Activated gamma-delta T cell treated with Interleukin-2 at 50 U/mL for 16 hours (primary cell): Measurements from ENCODE around the gene GOLGA3.
"Not testable (repeated sequence)": the region's sequence is repeated elsewhere in the genome, so short reads cannot be mapped to it uniquely, and the experiment has no call there.

Experiments used
- DNase-seq: peaks from one replicate; pipeline ENCODE4 v3.0.0-alpha.2; 2020

The GOLGA3 gene

GRCh38 chr12:132776816-132777568 lies 51.7 kb downstream of the GOLGA3 start:
- DNase-seq, result no peak

DNA sequence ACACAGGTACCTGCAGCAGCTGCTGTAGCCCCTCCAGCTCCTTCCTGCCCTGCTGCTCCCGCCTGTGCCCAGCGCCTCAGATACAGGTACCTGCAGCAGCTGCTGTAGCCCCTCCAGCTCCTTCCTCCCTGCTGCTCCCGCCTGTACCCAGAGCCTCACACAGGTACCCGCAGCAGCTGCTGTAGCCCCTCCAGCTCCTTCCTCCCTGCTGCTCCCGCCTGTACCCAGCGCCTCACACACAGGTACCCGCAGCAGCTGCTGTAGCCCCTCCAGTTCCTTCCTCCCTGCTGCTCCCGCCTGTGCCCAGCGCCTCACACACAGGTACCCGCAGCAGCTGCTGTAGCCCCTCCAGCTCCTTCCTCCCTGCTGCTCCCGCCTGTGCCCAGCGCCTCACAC lies 52.4 kb downstream of the GOLGA3 start:
- DNase-seq, result not testable (repeated sequence)

- no peak for DNase-seq
Measured at GRCh38 chr12:132775502-132776229, 53.0 kb downstream of the GOLGA3 start.

GRCh38 chr12:132774646-132775275 lies 53.9 kb downstream of the GOLGA3 start:
- DNase-seq, result no peak

DNA sequence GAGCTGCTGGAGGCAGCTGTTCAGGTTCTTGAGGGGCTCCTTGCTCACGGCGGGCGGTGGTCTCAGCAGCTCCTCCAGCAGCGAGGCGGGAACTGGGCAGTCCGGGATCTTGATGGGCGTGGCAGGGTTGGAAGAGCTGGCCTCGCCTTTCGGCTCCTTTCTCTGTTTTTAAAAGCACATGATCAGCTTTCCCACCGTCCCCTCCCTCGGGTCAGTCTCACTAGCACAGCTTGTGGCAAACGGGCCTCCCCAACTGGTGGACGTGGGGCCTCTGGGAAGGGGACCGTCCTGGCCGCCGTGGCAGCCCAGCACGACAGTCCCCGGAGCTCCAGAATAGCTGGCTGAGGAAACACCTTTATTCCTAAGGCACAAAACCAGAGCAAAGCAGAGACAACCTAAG lies 54.5 kb downstream of the GOLGA3 start:
- no peak for DNase-seq

DNA sequence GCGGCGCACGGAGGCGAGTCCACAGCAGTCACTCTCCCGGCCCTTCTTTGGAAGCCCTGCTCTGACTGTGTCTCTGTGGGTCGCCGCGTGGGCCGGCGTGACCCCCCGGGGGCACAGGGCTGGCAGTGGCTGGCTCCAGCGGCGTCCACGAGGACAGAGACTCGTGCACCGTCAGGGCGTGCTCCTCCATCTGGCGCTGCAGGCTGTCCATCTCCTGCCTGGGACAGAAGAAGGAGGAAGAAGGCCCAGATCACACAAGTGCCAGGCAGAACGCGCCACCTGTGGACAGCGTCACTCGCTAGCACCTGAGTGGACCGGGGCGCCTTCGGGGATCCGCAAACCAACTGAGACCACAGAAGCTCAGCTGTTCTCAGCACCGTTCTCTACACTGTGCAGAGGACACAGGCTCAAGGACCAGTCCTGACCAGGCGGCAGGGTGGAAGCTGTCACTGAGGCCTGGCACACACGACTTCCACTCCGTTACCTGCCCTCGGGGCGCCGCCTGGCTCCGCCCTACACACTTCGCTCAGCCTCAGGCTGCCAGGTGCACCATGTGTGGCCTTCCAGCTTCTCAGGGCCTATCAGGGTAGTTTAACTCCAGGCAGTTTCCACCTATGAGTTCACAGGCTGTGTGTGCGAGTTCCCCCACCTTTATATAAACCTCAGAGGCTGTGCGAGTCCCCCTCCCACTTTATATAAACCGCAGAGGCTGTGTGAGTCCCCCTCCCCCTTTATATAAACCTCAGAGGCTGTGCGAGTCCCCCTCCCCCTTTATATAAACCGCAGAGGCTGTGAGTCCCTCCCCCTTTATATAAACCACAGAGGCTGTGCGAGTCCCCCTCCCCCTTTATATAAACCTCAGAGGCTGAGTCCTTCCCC lies 55.4 kb downstream of the GOLGA3 start:
- DNase-seq, result no peak

GRCh38 chr12:132772606-132773005 lies 56.1 kb downstream of the GOLGA3 start:
- no peak for DNase-seq

DNA sequence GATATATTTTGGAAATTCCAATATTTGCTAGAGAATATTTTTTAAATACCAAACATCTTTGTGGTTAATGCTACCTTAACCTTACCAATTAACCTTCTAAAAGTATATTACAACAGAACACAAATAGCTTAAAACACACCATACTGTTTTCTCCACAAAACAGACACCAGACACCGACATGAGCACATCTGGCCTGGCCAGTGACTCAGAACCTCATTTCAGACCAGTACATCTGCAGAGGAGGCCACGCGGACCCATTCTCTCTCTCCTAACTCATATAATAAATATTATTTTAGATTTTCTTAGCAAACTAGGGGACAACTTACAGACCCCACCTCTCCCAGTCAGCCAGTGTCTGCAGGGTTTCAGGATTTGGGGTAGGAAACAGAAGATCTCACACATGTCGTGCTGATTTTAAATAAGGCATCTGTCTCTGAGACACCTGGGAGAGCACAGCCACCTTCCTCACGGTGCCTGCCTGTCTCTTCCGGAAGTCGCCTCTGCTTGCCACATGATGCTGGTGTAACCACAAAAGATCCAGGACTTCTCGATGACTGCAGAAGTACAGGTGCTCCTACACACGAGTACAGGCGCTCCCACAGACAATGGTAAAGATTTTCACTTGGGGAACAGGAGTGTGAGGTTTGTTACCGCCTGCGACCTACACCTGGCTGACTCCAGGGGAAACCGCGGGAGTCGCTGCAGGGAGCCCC lies 57.4 kb downstream of the GOLGA3 start:
- DNase-seq, result peak; percentile 31

DNA sequence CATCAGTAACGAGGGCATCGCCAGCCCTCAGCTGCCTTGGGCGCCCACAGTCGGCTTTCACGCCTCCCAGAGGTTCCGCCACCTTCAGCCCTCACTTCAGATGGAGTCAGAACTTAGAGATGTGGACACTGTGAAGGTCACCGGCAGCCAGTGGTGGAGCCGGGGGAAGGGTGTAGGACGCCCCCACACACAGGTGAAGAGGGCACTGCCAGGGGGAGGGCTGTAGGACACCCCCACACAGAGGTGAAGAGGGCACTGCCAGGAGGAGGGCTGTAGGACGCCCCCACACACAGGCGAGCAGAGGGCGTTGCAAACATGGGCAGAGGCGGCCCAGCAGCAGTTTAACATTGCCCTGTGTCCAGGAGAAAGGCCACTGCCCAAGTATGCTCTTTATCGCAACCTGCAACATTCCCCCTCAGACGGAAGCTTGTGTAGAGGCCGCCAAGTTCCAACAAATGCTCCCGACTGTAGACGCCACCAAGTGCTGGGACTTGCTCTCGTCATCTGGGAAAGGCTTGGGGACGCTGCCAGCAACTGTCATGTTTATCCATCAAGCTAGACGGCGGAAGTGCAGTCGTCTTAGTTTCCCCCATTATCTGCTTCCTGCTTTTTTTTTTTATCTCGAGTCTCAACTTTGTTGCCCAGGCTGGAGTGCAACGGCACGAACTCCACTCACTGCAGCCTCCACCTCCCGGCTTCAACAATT lies 62.1 kb downstream of the GOLGA3 start:
- DNase-seq, result no peak

DNA sequence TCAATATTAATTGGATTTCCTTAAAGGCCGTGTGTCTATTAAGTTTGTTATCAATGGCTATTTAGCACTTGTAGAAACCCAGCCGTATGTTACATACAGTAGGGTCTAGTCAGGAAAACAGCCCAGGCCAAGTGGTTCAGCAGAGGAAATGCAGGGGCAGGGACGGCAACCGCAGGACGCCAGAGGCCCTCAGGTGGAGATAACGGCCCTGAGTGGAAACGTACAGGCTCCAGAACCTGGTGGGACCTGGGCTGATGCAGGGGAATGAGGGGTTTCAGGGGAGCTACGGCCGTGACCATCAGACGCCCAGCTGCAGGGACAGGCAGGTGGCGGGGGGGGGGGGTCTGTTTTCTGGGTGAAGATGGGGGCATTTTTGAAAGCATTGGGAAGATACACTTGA lies 63.3 kb downstream of the GOLGA3 start:
- DNase-seq, result no peak

GRCh38 chr12:132764231-132764630 lies 64.4 kb downstream of the GOLGA3 start:
- no peak for DNase-seq

DNA sequence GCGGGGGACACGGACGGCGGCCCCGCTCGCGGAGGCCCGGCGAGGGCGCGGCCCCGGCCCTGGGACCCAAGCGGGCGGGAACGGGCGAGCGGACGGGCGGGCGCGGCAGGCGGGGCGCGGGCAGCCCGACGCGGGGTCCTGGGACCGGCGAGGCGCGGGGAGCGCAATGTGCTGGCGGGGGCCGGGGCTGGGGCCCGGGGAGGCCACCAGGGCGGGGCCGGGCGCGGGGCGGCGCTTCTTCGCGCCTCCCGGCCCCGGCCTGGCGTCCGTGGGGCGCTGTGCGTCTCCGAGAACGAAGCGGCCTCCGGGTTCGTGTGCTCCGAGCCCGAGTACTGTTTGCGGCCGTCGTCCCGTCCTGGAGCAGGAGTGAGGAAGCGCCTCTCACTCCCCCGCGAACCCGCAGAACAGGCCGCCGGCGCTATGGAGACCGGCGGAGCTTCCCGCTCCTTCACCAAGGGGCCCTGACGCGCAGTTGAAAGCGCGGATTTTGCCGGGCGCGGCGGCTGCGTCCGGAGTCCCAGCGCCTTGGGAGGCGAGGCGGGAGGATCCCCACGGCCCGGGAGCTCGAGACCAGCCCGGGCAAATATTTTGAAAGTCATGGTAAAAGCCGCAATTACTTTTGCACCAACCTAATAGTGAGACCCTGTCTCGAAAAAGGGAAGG lies 66.6 kb downstream of the GOLGA3 start:
- peak; percentile 84 for DNase-seq

DNA sequence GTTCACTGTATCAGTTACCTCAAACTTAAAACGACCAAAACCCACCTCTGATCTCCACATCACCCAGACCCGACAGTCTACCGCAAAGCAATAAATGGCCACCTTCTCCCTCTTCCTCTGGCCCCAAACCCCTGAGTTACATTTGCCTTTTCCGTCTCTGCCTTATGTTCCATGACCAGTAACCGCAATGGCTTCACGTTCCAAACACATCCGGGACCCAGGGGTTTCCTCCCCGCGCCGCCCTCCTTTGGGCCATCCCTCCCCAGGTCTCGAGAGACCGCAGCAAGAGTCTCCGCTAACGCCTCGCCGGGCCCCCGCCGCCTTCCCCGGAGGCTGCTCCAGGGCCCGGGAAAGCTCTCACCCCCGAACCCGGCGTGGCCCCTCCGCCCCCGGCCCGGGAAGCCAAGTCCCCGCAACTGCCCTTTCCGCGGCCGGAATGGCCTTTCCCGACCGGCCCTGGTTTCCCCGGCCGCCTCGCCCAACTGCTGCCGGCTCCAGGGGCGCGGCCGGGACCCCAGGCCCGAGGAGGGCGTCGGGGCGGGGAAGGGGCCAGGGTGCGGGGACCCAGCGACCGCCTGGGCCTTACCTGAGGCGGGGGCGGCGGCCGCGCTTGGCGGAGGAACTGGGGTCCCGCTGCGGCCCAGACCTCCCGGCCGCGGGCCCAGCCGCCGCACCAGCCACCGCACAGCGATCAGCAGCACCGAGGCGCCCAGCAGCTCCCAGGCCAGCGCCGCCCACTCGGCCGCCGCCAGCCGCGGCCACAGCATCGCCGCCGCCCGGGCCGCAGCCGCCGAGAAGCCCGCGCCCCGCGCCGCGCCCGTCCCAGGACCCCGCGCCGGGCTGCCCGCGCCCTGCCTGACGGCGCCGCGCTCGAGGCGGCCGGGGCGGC lies 67.4 kb downstream of the GOLGA3 start, which contains the start of gene ANKLE2:
Gene ANKLE2 (minus strand): TSS at position 801 of the 889 bp plus-strand sequence. CDS start 34 bp downstream, at position 767.
- DNase-seq, result peak; percentile 58

DNA sequence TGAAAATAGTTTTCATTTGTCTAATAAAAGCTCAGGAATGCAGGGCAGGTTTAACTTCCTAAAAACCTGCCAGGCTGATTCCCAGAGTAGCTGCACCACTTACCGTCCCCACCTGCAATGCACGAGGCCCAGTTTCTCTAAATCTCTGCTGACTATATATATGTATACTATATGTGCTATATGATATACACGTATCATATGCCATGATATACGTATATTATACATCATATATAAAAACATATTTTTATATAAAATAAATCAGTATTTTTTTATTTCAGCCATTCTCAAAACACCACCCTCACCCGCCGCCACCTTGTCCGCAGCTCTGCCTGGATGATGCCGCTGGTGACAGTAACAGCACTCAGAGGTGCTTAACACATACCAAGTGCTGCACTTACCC lies 69.3 kb downstream of the GOLGA3 start:
- no peak for DNase-seq

GRCh38 chr12:132758825-132759224 lies 69.8 kb downstream of the GOLGA3 start:
- not testable (repeated sequence) for DNase-seq

DNA sequence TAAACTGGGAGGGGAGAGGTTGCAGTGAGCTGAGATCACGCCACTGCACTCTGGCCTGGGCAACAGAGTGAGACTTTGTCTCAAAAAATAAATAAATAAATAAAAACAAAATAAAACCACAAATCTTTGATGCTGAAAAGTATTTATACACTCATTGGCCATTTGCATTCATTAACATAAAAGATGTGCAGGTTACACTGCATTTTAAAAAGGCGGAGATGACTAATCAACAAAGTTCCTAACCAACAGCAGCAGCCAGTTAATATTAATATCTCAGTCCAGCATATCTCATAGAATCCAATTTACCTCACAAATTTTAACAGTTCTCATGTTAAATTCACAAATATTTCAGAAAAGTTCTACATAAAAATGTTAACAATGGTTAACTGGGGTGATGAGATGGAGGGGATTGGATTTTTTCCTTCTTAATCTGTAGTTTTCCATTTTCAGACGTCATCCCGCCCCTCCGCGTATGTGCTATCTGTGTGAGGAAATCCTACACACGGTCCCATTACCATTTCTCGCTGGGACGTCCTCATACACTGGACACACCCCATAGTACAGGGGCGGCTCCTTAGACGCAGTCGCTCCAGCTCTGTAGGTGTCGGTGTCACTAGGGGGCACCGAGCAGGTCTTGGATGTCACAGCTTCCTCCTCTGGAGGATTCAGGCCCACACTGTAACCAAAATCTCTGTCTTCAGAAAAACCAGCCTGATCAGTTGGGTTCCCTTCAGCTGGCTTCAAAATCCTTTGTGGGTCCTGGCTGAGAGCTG lies 74.3 kb downstream of the GOLGA3 start:
- DNase-seq, result no peak

GRCh38 chr12:132753670-132754069 lies 75.0 kb downstream of the GOLGA3 start:
- DNase-seq, result not testable (repeated sequence)

- DNase-seq, result no peak
Measured at GRCh38 chr12:132748319-132748718, 80.3 kb downstream of the GOLGA3 start.

GRCh38 chr12:132747896-132748295 lies 80.8 kb downstream of the GOLGA3 start:
- no peak for DNase-seq
